Stimulated activated CD4-positive, alpha-beta T cell treated with anti-CD3 and anti-CD28 coated beads, Interleukin-2, amount 100 ng/mL, for 24 hours (primary cell): Measurements from ENCODE around the gene AGPAT4.
"Not testable (repeated sequence)": the region's sequence is repeated elsewhere in the genome, so short reads cannot be mapped to it uniquely, and the experiment has no call there.

Experiments
- DNase-seq, 2 donors: peaks; one replicate each; pipeline ENCODE4 v3.0.0-alpha.2; 2020

The AGPAT4 gene

DNA sequence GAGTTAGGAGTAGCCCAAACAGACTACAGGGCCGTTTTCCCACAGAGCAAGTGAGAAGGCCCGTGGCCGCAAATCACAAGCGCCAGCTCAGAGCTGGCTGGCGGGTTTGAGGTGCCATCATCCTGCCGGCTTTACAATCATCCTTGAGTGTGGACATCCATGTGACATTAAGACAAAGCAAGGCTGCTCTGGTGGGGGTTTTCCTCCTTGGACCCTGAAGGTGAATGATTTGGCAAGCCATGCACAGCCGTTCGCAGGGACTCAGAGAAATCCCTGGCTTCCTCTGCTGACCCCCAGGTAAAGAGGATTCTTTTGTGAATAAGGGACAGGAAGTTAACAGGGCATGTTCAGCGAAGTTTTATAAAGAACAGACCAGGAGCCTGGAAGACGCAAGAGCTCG is 137.2 kb downstream of the AGPAT4 start:
- no peak for DNase-seq

- DNase-seq: no peak
Measured at GRCh38 chr6:161135695-161136591, 137.9 kb downstream of the AGPAT4 start.

- no peak for DNase-seq
Measured at GRCh38 chr6:161134550-161135298, 139.1 kb downstream of the AGPAT4 start.

DNA sequence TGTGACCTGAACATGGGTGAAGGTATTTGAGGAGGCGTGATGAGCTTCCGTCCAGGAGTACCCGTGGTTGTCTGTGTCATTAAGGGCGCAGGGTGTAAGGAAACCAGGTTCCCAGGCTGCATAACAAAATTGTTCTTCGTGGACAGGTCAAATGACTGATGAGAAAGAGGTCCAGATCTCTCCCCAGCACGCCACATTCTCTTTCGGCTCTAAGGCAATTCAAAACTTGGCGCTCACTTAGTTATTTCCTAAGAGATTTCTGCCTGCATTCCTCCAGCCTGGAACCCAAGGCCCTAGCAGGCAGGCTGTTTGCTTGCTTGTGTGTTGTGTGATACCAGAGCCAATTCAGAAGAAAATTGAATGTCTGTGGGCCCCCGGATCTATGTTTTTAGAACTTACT is 139.9 kb downstream of the AGPAT4 start:
- no peak for DNase-seq

DNA sequence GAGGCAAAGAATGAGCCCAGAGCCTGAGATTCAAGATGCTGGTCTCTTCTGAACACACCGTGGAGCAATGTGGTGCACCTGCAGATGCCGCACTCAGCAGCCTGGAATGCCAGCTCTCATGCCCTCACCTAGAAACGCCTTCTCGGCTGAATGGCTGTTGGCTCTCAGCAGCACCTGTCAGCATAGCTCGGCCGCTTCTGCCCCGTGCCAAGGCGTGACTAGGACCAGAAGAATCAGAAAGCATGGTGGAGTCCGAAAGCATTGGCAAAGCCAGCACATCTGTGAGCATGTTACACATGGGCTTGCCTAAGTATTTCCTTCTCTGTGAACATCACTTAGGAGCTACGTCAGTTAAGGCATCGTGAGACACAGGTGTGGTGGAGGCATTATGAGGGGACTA is 141.5 kb downstream of the AGPAT4 start:
- DNase-seq: no peak

DNA sequence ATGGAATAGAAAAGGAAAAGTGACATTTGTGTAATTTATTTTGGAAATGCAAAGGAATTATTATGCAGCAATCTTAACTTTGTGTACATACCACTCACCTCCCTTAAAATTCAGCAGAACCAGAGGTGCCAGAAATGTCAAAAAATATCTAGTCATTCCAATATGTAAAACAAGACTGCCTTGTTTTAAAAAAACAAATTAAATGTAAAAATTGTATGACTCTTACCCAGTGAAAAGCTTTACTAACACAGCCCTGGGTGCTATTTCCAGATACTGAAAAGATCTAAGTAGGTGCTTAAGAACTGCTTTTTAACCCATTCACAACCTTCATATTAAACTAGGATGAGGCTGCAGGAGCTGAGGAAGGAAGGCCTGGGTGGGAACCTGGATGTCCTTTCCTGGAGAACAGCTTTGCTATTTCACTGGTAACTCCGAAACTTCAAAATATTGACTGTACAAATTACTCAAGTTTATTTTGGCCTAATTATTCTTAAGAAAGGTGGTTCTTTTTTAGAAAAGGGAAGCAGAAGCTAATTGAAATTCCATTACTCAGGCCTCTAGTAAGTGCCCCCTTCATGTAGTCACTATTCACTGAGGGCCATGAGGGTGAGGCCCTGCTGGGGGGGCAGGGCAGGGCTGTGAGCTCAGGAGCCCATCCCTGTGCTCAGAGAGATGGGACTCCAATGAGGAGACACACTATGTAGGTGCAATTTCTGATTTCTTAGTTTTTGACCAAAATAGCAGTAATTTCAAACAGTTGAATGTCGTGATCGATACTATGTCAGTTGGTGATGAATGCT is 142.7 kb downstream of the AGPAT4 start:
- no peak for DNase-seq

DNA sequence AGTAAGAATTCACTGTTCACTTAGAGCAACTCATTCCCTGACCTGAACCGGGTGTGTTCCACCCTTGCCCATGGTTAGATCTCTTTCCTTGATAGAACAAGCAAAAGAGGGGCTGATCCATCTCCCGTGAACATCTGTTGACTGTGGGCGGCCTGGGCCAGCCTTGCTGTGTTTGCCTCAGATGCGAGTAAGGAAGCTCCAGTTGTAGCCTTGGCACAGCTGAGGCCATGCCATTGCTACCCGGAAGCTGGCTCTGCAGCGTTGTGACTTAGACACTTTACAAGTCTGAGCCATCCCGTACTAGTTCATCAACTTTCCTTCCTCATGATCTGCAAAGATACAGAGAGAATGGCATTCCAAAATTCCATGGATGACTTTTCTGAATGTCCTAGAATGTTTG is 143.3 kb downstream of the AGPAT4 start:
- no peak for DNase-seq

DNA sequence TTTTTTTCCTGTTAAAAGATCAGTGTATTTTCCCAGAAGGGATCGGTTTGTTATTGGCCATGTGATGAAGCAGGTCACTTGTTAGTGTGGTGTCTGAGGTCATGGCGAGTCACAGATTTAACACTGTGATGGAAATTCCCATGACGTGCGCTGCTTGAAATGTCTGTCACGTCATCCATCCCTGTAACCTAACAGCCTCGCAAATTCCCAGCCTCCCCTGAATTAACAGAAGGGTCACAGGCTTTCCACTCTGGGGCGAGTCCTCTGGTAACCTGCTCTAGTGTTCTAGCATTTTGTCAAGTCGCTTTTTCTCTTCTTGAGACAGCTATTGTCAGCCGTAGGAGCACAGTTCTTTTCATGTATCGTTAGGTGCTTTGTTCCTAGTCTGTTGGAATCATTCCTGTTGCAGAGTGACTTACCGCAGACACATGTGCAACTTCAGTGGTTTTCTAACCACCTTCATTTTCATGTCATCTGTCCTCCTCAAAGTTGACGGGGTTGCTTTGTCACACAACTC is 145.1 kb downstream of the AGPAT4 start:
- peak; percentile 34 to 41 for DNase-seq

DNA sequence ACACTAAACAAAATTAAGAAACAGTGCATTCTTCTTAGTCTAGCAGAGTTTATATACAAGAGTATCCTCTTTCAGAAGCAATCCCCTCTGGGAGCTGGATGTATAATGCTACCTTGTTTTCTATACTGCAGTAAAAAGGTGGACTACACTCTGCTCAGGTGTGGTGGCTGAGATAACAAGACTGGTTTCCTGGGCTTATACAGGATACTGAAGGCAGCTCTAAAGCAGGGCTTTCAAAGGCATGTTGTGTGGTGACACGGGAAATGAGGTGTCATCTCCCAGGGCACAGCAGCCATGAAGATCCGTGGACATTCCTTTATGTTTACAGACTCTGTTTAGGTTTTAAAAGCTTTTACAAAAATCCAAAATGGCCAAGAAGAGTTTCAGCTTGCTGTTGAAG is 145.6 kb downstream of the AGPAT4 start:
- no peak for DNase-seq

- no peak for DNase-seq
Measured at GRCh38 chr6:161127071-161127740, 146.7 kb downstream of the AGPAT4 start.

DNA sequence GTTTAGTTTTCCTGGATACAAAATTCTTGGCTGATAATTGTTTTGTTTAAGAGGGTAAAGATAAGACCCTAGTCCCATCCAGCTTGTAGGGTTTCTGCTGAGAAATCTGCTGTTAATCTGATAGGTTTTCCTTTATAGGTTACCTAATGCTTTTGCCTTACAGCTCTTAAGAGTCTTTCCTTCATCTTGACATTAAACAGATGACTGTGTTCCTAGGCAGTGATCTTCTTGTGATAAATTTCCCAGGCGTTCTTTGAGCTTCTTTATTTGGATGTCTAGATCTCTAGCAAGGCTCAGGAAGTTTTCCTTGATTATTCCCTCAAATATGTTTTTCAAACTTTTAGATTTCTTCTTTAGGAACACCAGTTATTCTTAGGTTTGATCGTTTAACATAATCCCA is 148.3 kb downstream of the AGPAT4 start:
- DNase-seq: no peak

DNA sequence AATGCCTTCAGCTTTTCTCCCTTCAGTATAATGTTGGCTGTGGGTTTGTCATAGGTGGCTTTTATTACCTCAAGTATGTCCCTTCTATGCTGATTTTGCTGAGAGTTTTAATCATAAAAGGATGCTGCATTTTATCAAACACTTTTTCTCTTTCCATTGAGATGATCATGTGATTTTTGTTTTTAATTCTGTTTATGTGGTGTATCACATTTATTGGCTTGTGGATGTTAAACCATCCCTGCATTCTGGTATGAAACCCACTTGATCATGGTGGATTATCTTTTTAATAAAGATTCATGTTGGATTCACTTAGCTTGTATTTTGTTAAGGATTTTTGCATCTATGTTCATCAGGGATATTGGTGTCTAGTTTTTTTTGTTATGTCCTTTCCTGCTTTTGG is 150.5 kb downstream of the AGPAT4 start:
- DNase-seq: not testable (repeated sequence)

GRCh38 chr6:161117942-161118341 is 155.9 kb downstream of the AGPAT4 start:
- DNase-seq: no peak

- no peak for DNase-seq
Measured at GRCh38 chr6:161117308-161117707, 156.6 kb downstream of the AGPAT4 start.

- no peak for DNase-seq
Measured at GRCh38 chr6:161116554-161116953, 157.3 kb downstream of the AGPAT4 start.

DNA sequence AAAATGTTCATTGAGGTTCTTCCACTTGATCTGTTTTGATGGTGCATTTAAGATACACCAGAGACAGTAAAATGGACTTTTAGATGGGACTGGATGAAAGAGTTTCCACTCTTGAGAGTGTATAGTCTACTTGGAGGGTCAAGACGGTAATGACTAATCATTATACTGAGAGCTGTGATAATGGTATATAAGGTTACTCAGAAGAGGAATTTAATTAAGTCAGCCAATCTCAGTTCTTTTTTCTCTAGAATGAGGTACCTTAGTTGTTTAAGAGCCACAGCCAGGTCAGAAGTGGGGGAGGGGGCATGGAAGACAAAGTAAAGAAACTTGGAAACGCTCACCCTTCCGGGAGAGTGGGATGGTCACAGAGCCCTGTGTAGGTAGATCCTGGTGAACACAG is 158.4 kb downstream of the AGPAT4 start:
- no peak for DNase-seq

- no peak for DNase-seq
Measured at GRCh38 chr6:161111261-161111660, 162.6 kb downstream of the AGPAT4 start.

- no peak for DNase-seq
Measured at GRCh38 chr6:161110028-161110779, 163.7 kb downstream of the AGPAT4 start.

GRCh38 chr6:161109366-161109765 is 164.5 kb downstream of the AGPAT4 start:
- DNase-seq: no peak

- DNase-seq: no peak
Measured at GRCh38 chr6:161108916-161109315, 164.9 kb downstream of the AGPAT4 start.
